HepG2 (cell line): ENCODE results near the gene CLDND2. TPM values are rescaled to one million over a fixed set of nuclear protein-coding genes. Genes with fewer than 3 reads are reported as not detected.

Experiments used
- AGO2 ChIP-seq: fragments of 200-400 bp; formaldehyde crosslinking; optimal IDR thresholded peaks from 2 replicates; pipeline ENCODE3; 2017; ENCODE audit warnings: mild to moderate bottlenecking, low read depth, low read length, moderate library complexity
- CBX1 ChIP-seq: IDR thresholded peaks from one replicate; pipeline ENCODE4 v1.6.1; 2016; ENCODE audit warnings: antibody characterized with exemption, low read depth
- EHMT2 ChIP-seq: fragments of 200-600 bp; sonication (generic); IDR thresholded peaks from 2 replicates; pipeline ENCODE4 v1.7.0; 2017; ENCODE audit warnings: antibody characterized with exemption, low read depth, low read length, borderline replicate concordance
- JUN ChIP-seq: sonication (generic); formaldehyde crosslinking; IDR thresholded peaks from 2 replicates; pipeline ENCODE4 v1.4.0; 2020; ENCODE audit warnings: mild to moderate bottlenecking, missing genetic modification reagents
- KDM2A ChIP-seq: sonication (generic); formaldehyde crosslinking; IDR thresholded peaks from 2 replicates; pipeline ENCODE4 v1.4.0; 2020; ENCODE audit warnings: low read depth, missing genetic modification reagents, borderline replicate concordance
- MIXL1 ChIP-seq: IDR thresholded peaks from 2 replicates; pipeline ENCODE4 v1.6.1; 2016
- SMAD9 ChIP-seq: sonication (generic); formaldehyde crosslinking; IDR thresholded peaks from 2 replicates; pipeline ENCODE4 v1.5.1; 2020; ENCODE audit warnings: mild to moderate bottlenecking, missing genetic modification reagents
- SRF ChIP-seq: IDR thresholded peaks from 2 replicates; pipeline ENCODE4 v1.6.1; 2011; ENCODE audit warnings: mild to moderate bottlenecking, low read depth, low read length, moderate library complexity
- SRSF1 ChIP-seq: fragments of 200-400 bp; formaldehyde crosslinking; optimal IDR thresholded peaks from 2 replicates; pipeline ENCODE3; 2017; ENCODE audit warnings: mild to moderate bottlenecking, low read depth, low read length, moderate library complexity
- THAP11 ChIP-seq: IDR thresholded peaks from 2 replicates; pipeline ENCODE4 v1.6.1; 2016; ENCODE audit warnings: missing biosample characterization, missing genetic modification reagents
- ZBTB8A ChIP-seq: sonication (generic); formaldehyde crosslinking; IDR thresholded peaks from 2 replicates; pipeline ENCODE4 v1.4.0; 2020; ENCODE audit warnings: mild to moderate bottlenecking, low read depth, missing genetic modification reagents, borderline replicate concordance
- ZNF136 ChIP-seq: sonication (generic); formaldehyde crosslinking; IDR thresholded peaks from 2 replicates; pipeline ENCODE4 v1.8.1; 2022; ENCODE audit warnings: low read depth, mild to moderate bottlenecking, moderate library complexity, missing genetic modification reagents
- ZNF552 ChIP-seq: sonication (generic); formaldehyde crosslinking; IDR thresholded peaks from 2 replicates; pipeline ENCODE4 v1.9.0; 2022; ENCODE audit warnings: missing genetic modification reagents, mild to moderate bottlenecking, borderline replicate concordance
- ZNF790 ChIP-seq: sonication (generic); formaldehyde crosslinking; IDR thresholded peaks from 2 replicates; pipeline ENCODE4 v1.8.0; 2022; ENCODE audit warnings: missing genetic modification reagents, mild to moderate bottlenecking, borderline replicate concordance
- polyA plus RNA-seq, 8 experiments: library from polyadenylated mRNA; depleted of rRNA in 3 of 8; stranded (reverse) in 7 of 8; unstranded in 1 of 8; fragments of >200 nt; fragmentation: Illumina TruSeq in 4 of 8; extraction: Trizol in 4 of 8; gene quantifications; 2 replicates each; pipeline versions ENCODE4 v1.2.1 to v1.2.3, GENCODE V29; 2011 to 2016; ENCODE audit warnings: low read depth in 4 of 8, missing spikeins in 1 of 8, mixed read lengths in 1 of 8; ENCODE audit not compliant: insufficient read depth in 1 of 8
- total RNA-seq, 5 experiments: library from RNA; depleted of rRNA; stranded (reverse); fragments of >200 nt; fragmentation: Illumina TruSeq; extraction: Trizol; gene quantifications; 2 replicates each; pipeline ENCODE4 v1.2.3, GENCODE V29; 2016; ENCODE audit warnings: low read depth in 1 of 5
- TF ChIP-seq, protein P1 (sequence below): IDR thresholded peaks from 2 replicates; pipeline ENCODE4 v1.6.1; 2012; ENCODE audit warnings: low read length, improper control_type of control experiment
- TF ChIP-seq, protein P2 (sequence below): sonication (generic); formaldehyde crosslinking; IDR thresholded peaks from 2 replicates; pipeline ENCODE4 v1.4.0; 2020; ENCODE audit warnings: low read depth, mild to moderate bottlenecking, missing genetic modification reagents
- TF ChIP-seq, protein P3 (sequence below): sonication (generic); formaldehyde crosslinking; IDR thresholded peaks from 2 replicates; pipeline ENCODE4 v1.5.0; 2020; ENCODE audit warnings: mild to moderate bottlenecking, low read depth, missing genetic modification reagents, borderline replicate concordance
- TF ChIP-seq, protein P4 (sequence below): IDR thresholded peaks from 2 replicates; pipeline ENCODE4 v1.6.1; 2016
- TF ChIP-seq, protein P5 (sequence below): sonication (generic); formaldehyde crosslinking; IDR thresholded peaks from 2 replicates; pipeline ENCODE4 v1.8.1; 2023; ENCODE audit warnings: mild to moderate bottlenecking, missing genetic modification reagents
- TF ChIP-seq, protein P6 (sequence below): sonication (generic); formaldehyde crosslinking; conservative IDR thresholded peaks from 2 replicates; pipeline ENCODE4 v1.8.1; 2023; ENCODE audit warnings: missing genetic modification reagents

Gene CLDND2
- total and polyA plus RNA-seq, 2 of the 13 experiments (the other 11 are each of a cell fraction or from before 2014, with no cell fraction given): 0.84 to 1.8 TPM

GRCh38 chr19:51327066-51328001 lies 41.5 kb downstream of the CLDND2 start (continued):
- TF ChIP-seq, protein P1, sequence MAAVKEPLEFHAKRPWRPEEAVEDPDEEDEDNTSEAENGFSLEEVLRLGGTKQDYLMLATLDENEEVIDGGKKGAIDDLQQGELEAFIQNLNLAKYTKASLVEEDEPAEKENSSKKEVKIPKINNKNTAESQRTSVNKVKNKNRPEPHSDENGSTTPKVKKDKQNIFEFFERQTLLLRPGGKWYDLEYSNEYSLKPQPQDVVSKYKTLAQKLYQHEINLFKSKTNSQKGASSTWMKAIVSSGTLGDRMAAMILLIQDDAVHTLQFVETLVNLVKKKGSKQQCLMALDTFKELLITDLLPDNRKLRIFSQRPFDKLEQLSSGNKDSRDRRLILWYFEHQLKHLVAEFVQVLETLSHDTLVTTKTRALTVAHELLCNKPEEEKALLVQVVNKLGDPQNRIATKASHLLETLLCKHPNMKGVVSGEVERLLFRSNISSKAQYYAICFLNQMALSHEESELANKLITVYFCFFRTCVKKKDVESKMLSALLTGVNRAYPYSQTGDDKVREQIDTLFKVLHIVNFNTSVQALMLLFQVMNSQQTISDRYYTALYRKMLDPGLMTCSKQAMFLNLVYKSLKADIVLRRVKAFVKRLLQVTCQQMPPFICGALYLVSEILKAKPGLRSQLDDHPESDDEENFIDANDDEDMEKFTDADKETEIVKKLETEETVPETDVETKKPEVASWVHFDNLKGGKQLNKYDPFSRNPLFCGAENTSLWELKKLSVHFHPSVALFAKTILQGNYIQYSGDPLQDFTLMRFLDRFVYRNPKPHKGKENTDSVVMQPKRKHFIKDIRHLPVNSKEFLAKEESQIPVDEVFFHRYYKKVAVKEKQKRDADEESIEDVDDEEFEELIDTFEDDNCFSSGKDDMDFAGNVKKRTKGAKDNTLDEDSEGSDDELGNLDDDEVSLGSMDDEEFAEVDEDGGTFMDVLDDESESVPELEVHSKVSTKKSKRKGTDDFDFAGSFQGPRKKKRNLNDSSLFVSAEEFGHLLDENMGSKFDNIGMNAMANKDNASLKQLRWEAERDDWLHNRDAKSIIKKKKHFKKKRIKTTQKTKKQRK: no peak
- TF ChIP-seq, protein P2, sequence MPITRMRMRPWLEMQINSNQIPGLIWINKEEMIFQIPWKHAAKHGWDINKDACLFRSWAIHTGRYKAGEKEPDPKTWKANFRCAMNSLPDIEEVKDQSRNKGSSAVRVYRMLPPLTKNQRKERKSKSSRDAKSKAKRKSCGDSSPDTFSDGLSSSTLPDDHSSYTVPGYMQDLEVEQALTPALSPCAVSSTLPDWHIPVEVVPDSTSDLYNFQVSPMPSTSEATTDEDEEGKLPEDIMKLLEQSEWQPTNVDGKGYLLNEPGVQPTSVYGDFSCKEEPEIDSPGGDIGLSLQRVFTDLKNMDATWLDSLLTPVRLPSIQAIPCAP (CRISPR knock-in tag): no peak
- TF ChIP-seq, protein P3, sequence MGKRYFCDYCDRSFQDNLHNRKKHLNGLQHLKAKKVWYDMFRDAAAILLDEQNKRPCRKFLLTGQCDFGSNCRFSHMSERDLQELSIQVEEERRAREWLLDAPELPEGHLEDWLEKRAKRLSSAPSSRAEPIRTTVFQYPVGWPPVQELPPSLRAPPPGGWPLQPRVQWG (CRISPR knock-in tag): no peak
- TF ChIP-seq ZNF552 (CRISPR knock-in tag) (no peak), JUN (no peak), SRSF1 (no peak), MIXL1 (CRISPR knock-in tag) (no peak), ZNF136 (CRISPR knock-in tag) (no peak), EHMT2 (no peak), SRF (no peak), ZBTB8A (CRISPR knock-in tag) (no peak), KDM2A (CRISPR knock-in tag) (peak; percentile 93), CBX1 (no peak), AGO2 (peak; percentile 92), SMAD9 (CRISPR knock-in tag) (no peak), ZNF790 (no peak), THAP11 (0 out of 2 replicates have a peak, but pooled peaks have one; percentile 17)
- TF ChIP-seq, protein P4, sequence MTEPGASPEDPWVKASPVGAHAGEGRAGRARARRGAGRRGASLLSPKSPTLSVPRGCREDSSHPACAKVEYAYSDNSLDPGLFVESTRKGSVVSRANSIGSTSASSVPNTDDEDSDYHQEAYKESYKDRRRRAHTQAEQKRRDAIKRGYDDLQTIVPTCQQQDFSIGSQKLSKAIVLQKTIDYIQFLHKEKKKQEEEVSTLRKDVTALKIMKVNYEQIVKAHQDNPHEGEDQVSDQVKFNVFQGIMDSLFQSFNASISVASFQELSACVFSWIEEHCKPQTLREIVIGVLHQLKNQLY (CRISPR knock-in tag): peak; percentile 22; the same call in 1 of the 2 replicates
- TF ChIP-seq, protein P5, sequence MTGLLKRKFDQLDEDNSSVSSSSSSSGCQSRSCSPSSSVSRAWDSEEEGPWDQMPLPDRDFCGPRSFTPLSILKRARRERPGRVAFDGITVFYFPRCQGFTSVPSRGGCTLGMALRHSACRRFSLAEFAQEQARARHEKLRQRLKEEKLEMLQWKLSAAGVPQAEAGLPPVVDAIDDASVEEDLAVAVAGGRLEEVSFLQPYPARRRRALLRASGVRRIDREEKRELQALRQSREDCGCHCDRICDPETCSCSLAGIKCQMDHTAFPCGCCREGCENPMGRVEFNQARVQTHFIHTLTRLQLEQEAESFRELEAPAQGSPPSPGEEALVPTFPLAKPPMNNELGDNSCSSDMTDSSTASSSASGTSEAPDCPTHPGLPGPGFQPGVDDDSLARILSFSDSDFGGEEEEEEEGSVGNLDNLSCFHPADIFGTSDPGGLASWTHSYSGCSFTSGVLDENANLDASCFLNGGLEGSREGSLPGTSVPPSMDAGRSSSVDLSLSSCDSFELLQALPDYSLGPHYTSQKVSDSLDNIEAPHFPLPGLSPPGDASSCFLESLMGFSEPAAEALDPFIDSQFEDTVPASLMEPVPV: peak; percentile 73
- TF ChIP-seq, protein P6, sequence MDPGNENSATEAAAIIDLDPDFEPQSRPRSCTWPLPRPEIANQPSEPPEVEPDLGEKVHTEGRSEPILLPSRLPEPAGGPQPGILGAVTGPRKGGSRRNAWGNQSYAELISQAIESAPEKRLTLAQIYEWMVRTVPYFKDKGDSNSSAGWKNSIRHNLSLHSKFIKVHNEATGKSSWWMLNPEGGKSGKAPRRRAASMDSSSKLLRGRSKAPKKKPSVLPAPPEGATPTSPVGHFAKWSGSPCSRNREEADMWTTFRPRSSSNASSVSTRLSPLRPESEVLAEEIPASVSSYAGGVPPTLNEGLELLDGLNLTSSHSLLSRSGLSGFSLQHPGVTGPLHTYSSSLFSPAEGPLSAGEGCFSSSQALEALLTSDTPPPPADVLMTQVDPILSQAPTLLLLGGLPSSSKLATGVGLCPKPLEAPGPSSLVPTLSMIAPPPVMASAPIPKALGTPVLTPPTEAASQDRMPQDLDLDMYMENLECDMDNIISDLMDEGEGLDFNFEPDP (CRISPR knock-in tag): 0 out of 2 replicates have a peak, but pooled peaks have one; percentile 33
